K562 (cell line): ENCODE results near the gene ERMP1.

ENCODE experiments used
- MTA3 ChIP-seq: fragments of 450-650 bp; formaldehyde crosslinking; IDR thresholded peaks from 2 replicates; pipeline ENCODE4 v1.6.1; 2017; ENCODE audit warnings: mild to moderate bottlenecking, borderline replicate concordance
- RFX5 ChIP-seq: IDR thresholded peaks from 2 replicates; pipeline ENCODE4 v1.6.1; 2011; ENCODE audit warnings: low read depth, mild to moderate bottlenecking, improper control_type of control experiment, low read length
- TF ChIP-seq, protein P1 (sequence below), 3 experiments: IDR thresholded peaks in 2 of 3; conservative IDR thresholded peaks in 1 of 3; 2 replicates each; pipeline ENCODE4 v1.5.1; 2011 to 2012; ENCODE audit warnings: low read length in 3 of 3, mild to moderate bottlenecking in 3 of 3, control low read depth in 2 of 3, improper control_type of control experiment in 1 of 3, inconsistent platforms in 1 of 3, low read depth in 1 of 3, mixed read lengths in 1 of 3, moderate library complexity in 1 of 3; ENCODE audit not compliant: insufficient read depth in 2 of 3

DNA sequence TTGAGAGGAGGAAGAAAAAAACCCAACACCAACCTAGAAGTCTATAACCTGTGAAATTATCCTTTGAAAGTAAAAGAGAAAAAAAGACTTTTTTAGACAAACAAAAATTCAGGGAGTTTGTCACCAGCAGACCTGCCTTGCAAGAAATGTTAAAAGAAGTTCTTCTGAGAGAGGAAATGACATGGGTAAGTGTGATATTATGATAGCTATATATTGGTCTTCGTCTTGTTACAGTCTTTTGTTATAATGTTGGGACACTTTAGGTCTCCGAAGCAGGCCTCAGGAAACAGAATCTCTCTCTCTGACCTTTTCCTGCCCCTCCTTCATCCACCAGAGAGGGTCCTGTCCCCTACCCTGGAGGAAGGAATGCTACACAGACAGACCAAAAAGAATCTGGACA is 41.1 kb upstream of the ERMP1 start:
- TF ChIP-seq MTA3 (no peak), RFX5 (no peak)
- TF ChIP-seq, protein P1, sequence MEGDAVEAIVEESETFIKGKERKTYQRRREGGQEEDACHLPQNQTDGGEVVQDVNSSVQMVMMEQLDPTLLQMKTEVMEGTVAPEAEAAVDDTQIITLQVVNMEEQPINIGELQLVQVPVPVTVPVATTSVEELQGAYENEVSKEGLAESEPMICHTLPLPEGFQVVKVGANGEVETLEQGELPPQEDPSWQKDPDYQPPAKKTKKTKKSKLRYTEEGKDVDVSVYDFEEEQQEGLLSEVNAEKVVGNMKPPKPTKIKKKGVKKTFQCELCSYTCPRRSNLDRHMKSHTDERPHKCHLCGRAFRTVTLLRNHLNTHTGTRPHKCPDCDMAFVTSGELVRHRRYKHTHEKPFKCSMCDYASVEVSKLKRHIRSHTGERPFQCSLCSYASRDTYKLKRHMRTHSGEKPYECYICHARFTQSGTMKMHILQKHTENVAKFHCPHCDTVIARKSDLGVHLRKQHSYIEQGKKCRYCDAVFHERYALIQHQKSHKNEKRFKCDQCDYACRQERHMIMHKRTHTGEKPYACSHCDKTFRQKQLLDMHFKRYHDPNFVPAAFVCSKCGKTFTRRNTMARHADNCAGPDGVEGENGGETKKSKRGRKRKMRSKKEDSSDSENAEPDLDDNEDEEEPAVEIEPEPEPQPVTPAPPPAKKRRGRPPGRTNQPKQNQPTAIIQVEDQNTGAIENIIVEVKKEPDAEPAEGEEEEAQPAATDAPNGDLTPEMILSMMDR (IDR thresholded peaks at IDR 0.05 in 2 of 3, conservative IDR thresholded peaks at IDR 0.05 in 1 of 3; ENCODE audit: insufficient read depth in 2 of 3, low read depth in 1 of 3, low read length in 3 of 3), result no peak
